ENCODE measurements around the gene CCDC191.
A peak's percentile ranks its signal among the peaks of the same experiment; 100 is the strongest.

Gene CCDC191

GRCh38 chr3:113953677-113954076, 102.6 kb downstream of the CCDC191 start:
- no peak for DNase-seq

GRCh38 chr3:113952921-113953320, 103.4 kb downstream of the CCDC191 start:
- DNase-seq, result no peak

GRCh38 chr3:113948015-113948917, 108.1 kb downstream of the CCDC191 start:
- peak; percentile 77 for DNase-seq

- peak; percentile 89 for DNase-seq
Measured at GRCh38 chr3:113947372-113948014, 108.8 kb downstream of the CCDC191 start, which contains the start of gene ZDHHC23. Gene ZDHHC23, plus strand, starts transcription at chr3:113948013. Its CDS starts 790 bp downstream, at chr3:113948803.

GRCh38 chr3:113946831-113947230, 109.5 kb downstream of the CCDC191 start:
- no peak for DNase-seq

GRCh38 chr3:113927556-113927955, 128.8 kb downstream of the CCDC191 start:
- no peak for DNase-seq

GRCh38 chr3:113914646-113915045, 141.7 kb downstream of the CCDC191 start:
- DNase-seq, result no peak

All from COR-L47 (cell line).